ENCODE measurements around the gene HES1. TPM values are rescaled to one million over a fixed set of nuclear protein-coding genes. Genes with fewer than 3 reads are reported as not detected.
A peak's percentile ranks its signal among the peaks of the same experiment; 100 is the strongest.

Gene HES1
- total and polyA plus RNA-seq, 9 of the 15 experiments (the other 6 are each of a cell fraction or from before 2014, with no cell fraction given), result 3.4 to 37.0 (median 19.3) TPM

DNA sequence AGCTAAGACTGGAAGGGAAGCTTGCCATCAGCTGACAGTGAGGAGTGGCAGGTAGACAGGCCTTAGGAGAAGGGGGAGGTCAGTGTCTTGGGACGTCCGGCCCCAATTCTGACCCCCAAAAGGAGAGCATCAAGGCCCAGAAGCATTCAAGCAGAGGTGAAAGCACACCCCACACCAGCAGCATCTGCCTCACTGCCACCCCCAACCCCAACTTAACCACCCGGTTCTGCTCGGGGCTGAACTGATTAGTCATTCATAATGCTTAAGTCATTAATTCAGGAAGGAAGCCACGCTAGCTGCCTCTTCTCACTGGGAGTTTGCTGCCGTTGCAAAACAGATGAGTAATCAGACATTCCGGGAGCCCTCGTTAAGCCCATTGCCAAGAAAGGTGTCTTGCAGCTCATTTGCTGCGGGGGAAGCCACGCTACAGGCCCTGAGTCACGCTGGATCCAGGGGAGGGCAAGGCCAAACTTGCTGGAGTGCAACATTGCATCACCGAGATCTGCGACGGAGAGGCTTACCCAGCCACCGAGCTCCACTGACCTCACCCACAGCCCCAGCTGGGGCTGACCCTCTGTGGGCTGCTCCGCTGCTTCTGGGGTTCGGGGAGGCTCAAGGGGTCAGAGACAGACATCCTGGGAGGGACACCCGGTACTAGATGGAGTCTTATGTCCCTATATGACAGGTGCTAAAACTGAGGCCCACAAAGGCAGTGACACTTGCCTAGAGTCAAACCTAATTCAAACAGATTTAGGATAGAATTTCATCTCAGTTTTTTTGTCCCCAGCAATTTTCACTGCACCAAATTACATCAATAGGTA, 46.4 kb upstream of the HES1 start (continued):
- peak; percentile 69 for TF ChIP-seq MAFF (IDR thresholded peaks at IDR 0.05; ENCODE audit: low read length)
- TF ChIP-seq SMAD3 (CRISPR knock-in tag; conservative IDR thresholded peaks at IDR 0.05), result no peak; the same call in 1 of the 2 replicates
- TF ChIP-seq LCOR (CRISPR knock-in tag; IDR thresholded peaks at IDR 0.05), result peak; percentile 85
- peak; percentile 53 for TF ChIP-seq ZNF311 (CRISPR knock-in tag; IDR thresholded peaks at IDR 0.05)
- TF ChIP-seq MITF (IDR thresholded peaks at IDR 0.05), result peak; percentile 64; the same call in 1 of the 2 replicates
- no peak for TF ChIP-seq ZNF830 (CRISPR knock-in tag; IDR thresholded peaks at IDR 0.05)
- TF ChIP-seq SNRNP70 (optimal IDR thresholded peaks at IDR 0.05; ENCODE audit: low read depth, low read length), result no peak
- no peak for TF ChIP-seq HIVEP1 (CRISPR knock-in tag; IDR thresholded peaks at IDR 0.05)
- 0 out of 2 replicates have a peak, but pooled peaks have one; percentile 35 for TF ChIP-seq USF1 (CRISPR knock-in tag; IDR thresholded peaks at IDR 0.05)
- TF ChIP-seq FOXA3 (CRISPR knock-in tag; conservative IDR thresholded peaks at IDR 0.05 in 1 of 2, IDR thresholded peaks at IDR 0.05 in 1 of 2), result no peak
- TF ChIP-seq CHCHD3 (CRISPR knock-in tag; IDR thresholded peaks at IDR 0.05), result no peak
- no peak for TF ChIP-seq PTTG1 (tag; IDR thresholded peaks at IDR 0.05; ENCODE audit: low read depth)
- no peak for TF ChIP-seq ZBTB26 (CRISPR knock-in tag; IDR thresholded peaks at IDR 0.05)
- TF ChIP-seq MECOM (CRISPR knock-in tag; IDR thresholded peaks at IDR 0.05), result 0 out of 2 replicates have a peak, but pooled peaks have one; percentile 30
- TF ChIP-seq ADNP (tag; IDR thresholded peaks at IDR 0.05), result peak; percentile 20; the same call in 1 of the 2 replicates
- no peak for TF ChIP-seq FUS (optimal IDR thresholded peaks at IDR 0.05; ENCODE audit: low read depth, low read length)
- TF ChIP-seq NFIC (IDR thresholded peaks at IDR 0.05), result peak; percentile 83
- no peak for TF ChIP-seq ZNF586 (CRISPR knock-in tag; conservative IDR thresholded peaks at IDR 0.05)
- TF ChIP-seq, protein P1, sequence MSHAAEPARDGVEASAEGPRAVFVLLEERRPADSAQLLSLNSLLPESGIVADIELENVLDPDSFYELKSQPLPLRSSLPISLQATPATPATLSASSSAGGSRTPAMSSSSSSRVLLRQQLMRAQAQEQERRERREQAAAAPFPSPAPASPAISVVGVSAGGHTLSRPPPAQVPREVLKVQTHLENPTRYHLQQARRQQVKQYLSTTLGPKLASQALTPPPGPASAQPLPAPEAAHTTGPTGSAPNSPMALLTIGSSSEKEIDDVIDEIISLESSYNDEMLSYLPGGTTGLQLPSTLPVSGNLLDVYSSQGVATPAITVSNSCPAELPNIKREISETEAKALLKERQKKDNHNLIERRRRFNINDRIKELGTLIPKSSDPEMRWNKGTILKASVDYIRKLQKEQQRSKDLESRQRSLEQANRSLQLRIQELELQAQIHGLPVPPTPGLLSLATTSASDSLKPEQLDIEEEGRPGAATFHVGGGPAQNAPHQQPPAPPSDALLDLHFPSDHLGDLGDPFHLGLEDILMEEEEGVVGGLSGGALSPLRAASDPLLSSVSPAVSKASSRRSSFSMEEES (CRISPR knock-in tag; IDR thresholded peaks at IDR 0.05), result no peak
- no peak for TF ChIP-seq TAF15 (IDR thresholded peaks at IDR 0.05; ENCODE audit: low read depth, low read length)
- TF ChIP-seq, protein P2, sequence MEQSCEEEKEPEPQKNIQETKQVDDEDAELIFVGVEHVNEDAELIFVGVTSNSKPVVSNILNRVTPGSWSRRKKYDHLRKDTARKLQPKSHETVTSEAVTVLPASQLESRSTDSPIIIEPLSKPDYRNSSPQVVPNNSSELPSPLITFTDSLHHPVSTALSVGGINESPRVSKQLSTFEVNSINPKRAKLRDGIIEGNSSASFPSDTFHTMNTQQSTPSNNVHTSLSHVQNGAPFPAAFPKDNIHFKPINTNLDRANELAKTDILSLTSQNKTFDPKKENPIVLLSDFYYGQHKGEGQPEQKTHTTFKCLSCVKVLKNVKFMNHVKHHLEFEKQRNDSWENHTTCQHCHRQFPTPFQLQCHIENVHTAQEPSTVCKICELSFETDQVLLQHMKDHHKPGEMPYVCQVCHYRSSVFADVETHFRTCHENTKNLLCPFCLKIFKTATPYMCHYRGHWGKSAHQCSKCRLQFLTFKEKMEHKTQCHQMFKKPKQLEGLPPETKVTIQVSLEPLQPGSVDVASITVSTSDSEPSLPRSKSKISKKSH (CRISPR knock-in tag; IDR thresholded peaks at IDR 0.05), result no peak
- TF ChIP-seq LEF1 (IDR thresholded peaks at IDR 0.05), result peak; percentile 79
